Suprapubic skin (tissue), 4 donors: ENCODE results near the gene GSN. TPM values are rescaled to one million over a fixed set of nuclear protein-coding genes. Genes with fewer than 3 reads are reported as not detected.

Experiments
- DNase-seq, 2 donors: peaks; one replicate each; pipeline ENCODE4 v3.0.0-alpha.2; 2019; ENCODE audit warnings: low spot score in 2 of 2
- H3K27ac ChIP-seq: fragments of 200-600 bp; sonication (generic); one replicate; pipeline ENCODE4 v1.5.1; 2019
- H3K27me3 ChIP-seq: fragments of 200-600 bp; sonication (generic); one replicate; pipeline ENCODE4 v1.5.1; 2019
- H3K36me3 ChIP-seq: fragments of 200-600 bp; sonication (generic); one replicate; pipeline ENCODE4 v1.5.1; 2019
- H3K4me1 ChIP-seq: fragments of 200-600 bp; sonication (generic); one replicate; pipeline ENCODE4 v1.5.1; 2019
- H3K4me3 ChIP-seq: fragments of 200-600 bp; sonication (generic); one replicate; pipeline ENCODE4 v1.5.1; 2019; ENCODE audit warnings: mild to moderate bottlenecking
- H3K9me3 ChIP-seq: fragments of 200-600 bp; sonication (generic); one replicate; pipeline ENCODE4 v1.5.1; 2019
- CTCF ChIP-seq, 2 donors: fragments of 200-600 bp in 1 of 2; fragments of 450-650 bp in 1 of 2; sonication (generic) in 1 of 2; IDR thresholded peaks; one replicate each; pipeline ENCODE4 v1.5.1; 2016 to 2019; ENCODE audit warnings: antibody characterized with exemption in 2 of 2, mild to moderate bottlenecking in 1 of 2, moderate library complexity in 1 of 2
- EP300 ChIP-seq: sonication (generic); formaldehyde crosslinking; IDR thresholded peaks from one replicate; pipeline ENCODE4 v1.6.1; 2017; ENCODE audit warnings: antibody characterized with exemption
- POLR2A ChIP-seq, 2 donors: fragments of 450-650 bp; IDR thresholded peaks; one replicate each; pipeline ENCODE4 v1.6.1; 2017; ENCODE audit warnings: antibody characterized with exemption in 2 of 2, mild to moderate bottlenecking in 2 of 2, moderate library complexity in 2 of 2
- POLR2AphosphoS5 ChIP-seq, 3 donors: sonication (generic); formaldehyde crosslinking; IDR thresholded peaks; one replicate each; pipeline ENCODE4 v1.6.1; 2017; ENCODE audit warnings: antibody characterized with exemption in 3 of 3
- whole genome bisulfite sequencing: methylation state at CpG from one replicate; pipeline ENCODE4 v1.1.5; 2018; 5-methylcytosine and 5-hydroxymethylcytosine counted together
- total RNA-seq, 4 donors: library from RNA; depleted of rRNA; stranded (reverse); fragments of >200 nt; gene quantifications; one replicate each; pipeline ENCODE4 v1.1.0, GENCODE V29; 2016

The GSN gene
- total RNA-seq, 4 donors from 2014 or later, result 681 to 944 (median 771) TPM

GRCh38 chr9:121353241-121354061 is 85.5 kb downstream of the GSN start:
- TF ChIP-seq CTCF (IDR thresholded peaks at IDR 0.05), result no peak
- TF ChIP-seq POLR2A (IDR thresholded peaks at IDR 0.05), result no peak
- no peak for TF ChIP-seq POLR2AphosphoS5 (IDR thresholded peaks at IDR 0.05)
- TF ChIP-seq EP300, result no peak
- no peak for DNase-seq
- no peak overlapping the region for H3K4me3 ChIP-seq
- peak overlapping the region; percentile 49 for H3K27ac ChIP-seq
- H3K36me3 ChIP-seq, result peaks cover 36% of the 10 kb centered on the region
- H3K9me3 ChIP-seq, result no peaks in the 10 kb centered on the region
- 75% methylated on average over 9 of the region's 9 CpGs for WGBS
- no peaks in the 10 kb centered on the region for H3K27me3 ChIP-seq
- peaks cover 48% of the 10 kb centered on the region for H3K4me1 ChIP-seq

GRCh38 chr9:121354141-121354540 is 86.2 kb downstream of the GSN start:
- peaks cover 29% of the 10 kb centered on the region for H3K36me3 ChIP-seq
- H3K27ac ChIP-seq, result peak overlapping the region; percentile 49
- no peaks in the 10 kb centered on the region for H3K9me3 ChIP-seq
- no peaks in the 10 kb centered on the region for H3K27me3 ChIP-seq
- WGBS, result 65% methylated on average over 5 of the region's 5 CpGs
- TF ChIP-seq EP300 (no peak), CTCF (IDR thresholded peaks at IDR 0.05) (no peak), POLR2AphosphoS5 (IDR thresholded peaks at IDR 0.05) (no peak), POLR2A (IDR thresholded peaks at IDR 0.05) (no peak)
- H3K4me3 ChIP-seq, result no peak overlapping the region
- H3K4me1 ChIP-seq, result peaks cover 51% of the 10 kb centered on the region
- no peak for DNase-seq

GRCh38 chr9:121354762-121355161 is 86.8 kb downstream of the GSN start:
- peaks cover 29% of the 10 kb centered on the region for H3K36me3 ChIP-seq
- H3K27ac ChIP-seq, result no peak overlapping the region
- H3K4me1 ChIP-seq, result peaks cover 53% of the 10 kb centered on the region
- no peak overlapping the region for H3K4me3 ChIP-seq
- no peaks in the 10 kb centered on the region for H3K9me3 ChIP-seq
- 93% methylated on average over 5 of the region's 5 CpGs for WGBS
- TF ChIP-seq POLR2A (IDR thresholded peaks at IDR 0.05) (no peak), CTCF (IDR thresholded peaks at IDR 0.05) (no peak)
- no peaks in the 10 kb centered on the region for H3K27me3 ChIP-seq
- DNase-seq, result no peak

GRCh38 chr9:121357011-121357410 is 89.0 kb downstream of the GSN start:
- Histone ChIP-seq H3K9me3 (no peaks in the 10 kb centered on the region), H3K27me3 (no peaks in the 10 kb centered on the region), H3K27ac (no peak overlapping the region), H3K36me3 (peaks cover 29% of the 10 kb centered on the region), H3K4me1 (peaks cover 54% of the 10 kb centered on the region), H3K4me3 (no peak overlapping the region)
- TF ChIP-seq CTCF (IDR thresholded peaks at IDR 0.05) (no peak), EP300 (no peak), POLR2A (IDR thresholded peaks at IDR 0.05) (no peak)
- 74% methylated on average over 3 of the region's 3 CpGs for WGBS
- DNase-seq, result no peak

- no peak for TF ChIP-seq POLR2A (IDR thresholded peaks at IDR 0.05)
- no peak for TF ChIP-seq EP300
- TF ChIP-seq POLR2AphosphoS5 (IDR thresholded peaks at IDR 0.05), result no peak
- no peak for TF ChIP-seq CTCF (IDR thresholded peaks at IDR 0.05)
- WGBS, result 47% methylated on average over 3 of the region's 3 CpGs
- Histone ChIP-seq H3K9me3 (no peaks in the 10 kb centered on the region), H3K27me3 (no peaks in the 10 kb centered on the region), H3K4me1 (peaks cover 58% of the 10 kb centered on the region), H3K36me3 (peaks cover 12% of the 10 kb centered on the region), H3K27ac (peak overlapping the region; percentile 37), H3K4me3 (no peak overlapping the region)
- DNase-seq, result no peak
Measured at GRCh38 chr9:121358751-121359150, 90.8 kb downstream of the GSN start.
